ENCODE measurements around the gene CXCR3. TPM values are rescaled to one million over a fixed set of nuclear protein-coding genes. Genes with fewer than 3 reads are reported as not detected.
"Not testable (repeated sequence)": the region's sequence is repeated elsewhere in the genome, so short reads cannot be mapped to it uniquely, and the experiment has no call there.

The CXCR3 gene
- total RNA-seq, 1 experiment from 2014 or later = not detected

GRCh38 chrX:71650333-71650969 is 32.1 kb upstream of the CXCR3 start:
- no peak overlapping the region for H3K4me2 ChIP-seq (ENCODE audit: low read depth, low read length, poor library complexity, severe bottlenecking)
- no peak overlapping the region for H2AFZ ChIP-seq (ENCODE audit: low read length)
- no peak overlapping the region for H3K9ac ChIP-seq (ENCODE audit: low read length)
- H3K4me3 ChIP-seq (ENCODE audit: low read length) = no peak overlapping the region
- H4K20me1 ChIP-seq (ENCODE audit: insufficient read depth, low read depth, low read length) = no peaks in the 10 kb centered on the region
- no peaks in the 10 kb centered on the region for H3K27me3 ChIP-seq (ENCODE audit: low read length)
- H3K27ac ChIP-seq (ENCODE audit: low read length) = no peak overlapping the region
- DNase-seq = peak; percentile 47
- H3K4me1 ChIP-seq (ENCODE audit: low read length) = peaks cover 12% of the 10 kb centered on the region
- no peaks in the 10 kb centered on the region for H3K79me2 ChIP-seq (ENCODE audit: low read length)
- H3K9me2 ChIP-seq (replicated peaks; ENCODE audit: insufficient read depth, low read length) = no peaks in the 10 kb centered on the region
- H3K9me3 ChIP-seq (ENCODE audit: low read length) = no peaks in the 10 kb centered on the region
- no peaks in the 10 kb centered on the region for H3K36me3 ChIP-seq (ENCODE audit: insufficient read depth, low read length)

- not testable (repeated sequence) for H3K79me2 ChIP-seq (ENCODE audit: low read length); H3K27me3 ChIP-seq (ENCODE audit: low read length); H3K9ac ChIP-seq (ENCODE audit: low read length); H3K4me1 ChIP-seq (ENCODE audit: low read length); H3K4me3 ChIP-seq (ENCODE audit: low read length); H3K9me2 ChIP-seq (replicated peaks; ENCODE audit: insufficient read depth, low read length); H4K20me1 ChIP-seq (ENCODE audit: insufficient read depth, low read depth, low read length); H3K9me3 ChIP-seq (ENCODE audit: low read length); H3K27ac ChIP-seq (ENCODE audit: low read length); DNase-seq; H3K36me3 ChIP-seq (ENCODE audit: insufficient read depth, low read length); H3K4me2 ChIP-seq (ENCODE audit: low read depth, low read length, poor library complexity, severe bottlenecking); H2AFZ ChIP-seq (ENCODE audit: low read length)
These were observed 26.1 kb upstream of the CXCR3 start for GRCh38 chrX:71644406-71644805.

- no peak overlapping the region for H2AFZ ChIP-seq (ENCODE audit: low read length)
- H3K79me2 ChIP-seq (ENCODE audit: low read length) = no peaks in the 10 kb centered on the region
- no peaks in the 10 kb centered on the region for H3K27me3 ChIP-seq (ENCODE audit: low read length)
- H3K4me1 ChIP-seq (ENCODE audit: low read length) = peaks cover 7% of the 10 kb centered on the region
- no peaks in the 10 kb centered on the region for H4K20me1 ChIP-seq (ENCODE audit: insufficient read depth, low read depth, low read length)
- no peak overlapping the region for H3K4me2 ChIP-seq (ENCODE audit: low read depth, low read length, poor library complexity, severe bottlenecking)
- no peaks in the 10 kb centered on the region for H3K9me2 ChIP-seq (replicated peaks; ENCODE audit: insufficient read depth, low read length)
- no peak overlapping the region for H3K9ac ChIP-seq (ENCODE audit: low read length)
- H3K27ac ChIP-seq (ENCODE audit: low read length) = no peak overlapping the region
- H3K4me3 ChIP-seq (ENCODE audit: low read length) = no peak overlapping the region
- DNase-seq = no peak
- H3K9me3 ChIP-seq (ENCODE audit: low read length) = no peaks in the 10 kb centered on the region
- no peaks in the 10 kb centered on the region for H3K36me3 ChIP-seq (ENCODE audit: insufficient read depth, low read length)
These were observed 21.7 kb upstream of the CXCR3 start for GRCh38 chrX:71640002-71640401.

- Histone ChIP-seq H2AFZ (ENCODE audit: low read length) (no peak overlapping the region), H3K79me2 (ENCODE audit: low read length) (no peaks in the 10 kb centered on the region), H3K9me2 (replicated peaks; ENCODE audit: insufficient read depth, low read length) (no peaks in the 10 kb centered on the region), H3K27me3 (ENCODE audit: low read length) (no peaks in the 10 kb centered on the region), H3K4me2 (ENCODE audit: low read depth, low read length, poor library complexity, severe bottlenecking) (no peak overlapping the region), H3K4me3 (ENCODE audit: low read length) (no peak overlapping the region), H3K27ac (ENCODE audit: low read length) (no peak overlapping the region), H3K36me3 (ENCODE audit: insufficient read depth, low read length) (no peaks in the 10 kb centered on the region), H3K9me3 (ENCODE audit: low read length) (no peaks in the 10 kb centered on the region), H3K4me1 (ENCODE audit: low read length) (peaks cover 7% of the 10 kb centered on the region), H4K20me1 (ENCODE audit: insufficient read depth, low read depth, low read length) (no peaks in the 10 kb centered on the region), H3K9ac (ENCODE audit: low read length) (no peak overlapping the region)
- DNase-seq = no peak
These were observed 20.1 kb upstream of the CXCR3 start for GRCh38 chrX:71638409-71638808.

GRCh38 chrX:71637848-71638247 is 19.5 kb upstream of the CXCR3 start:
- no peak for DNase-seq
- no peaks in the 10 kb centered on the region for H3K9me3 ChIP-seq (ENCODE audit: low read length)
- H3K79me2 ChIP-seq (ENCODE audit: low read length) = no peaks in the 10 kb centered on the region
- H3K27me3 ChIP-seq (ENCODE audit: low read length) = no peaks in the 10 kb centered on the region
- no peak overlapping the region for H2AFZ ChIP-seq (ENCODE audit: low read length)
- no peaks in the 10 kb centered on the region for H4K20me1 ChIP-seq (ENCODE audit: insufficient read depth, low read depth, low read length)
- H3K9ac ChIP-seq (ENCODE audit: low read length) = no peak overlapping the region
- no peak overlapping the region for H3K27ac ChIP-seq (ENCODE audit: low read length)
- no peaks in the 10 kb centered on the region for H3K9me2 ChIP-seq (replicated peaks; ENCODE audit: insufficient read depth, low read length)
- H3K4me1 ChIP-seq (ENCODE audit: low read length) = peaks cover 7% of the 10 kb centered on the region
- H3K4me2 ChIP-seq (ENCODE audit: low read depth, low read length, poor library complexity, severe bottlenecking) = no peak overlapping the region
- no peaks in the 10 kb centered on the region for H3K36me3 ChIP-seq (ENCODE audit: insufficient read depth, low read length)
- no peak overlapping the region for H3K4me3 ChIP-seq (ENCODE audit: low read length)

- Histone ChIP-seq H3K27ac (ENCODE audit: low read length) (no peak overlapping the region), H3K4me2 (ENCODE audit: low read depth, low read length, poor library complexity, severe bottlenecking) (no peak overlapping the region), H3K4me3 (ENCODE audit: low read length) (no peak overlapping the region), H3K9ac (ENCODE audit: low read length) (no peak overlapping the region), H3K27me3 (ENCODE audit: low read length) (no peaks in the 10 kb centered on the region), H3K36me3 (ENCODE audit: insufficient read depth, low read length) (no peaks in the 10 kb centered on the region), H3K4me1 (ENCODE audit: low read length) (peaks cover 7% of the 10 kb centered on the region), H3K9me2 (replicated peaks; ENCODE audit: insufficient read depth, low read length) (no peaks in the 10 kb centered on the region), H3K79me2 (ENCODE audit: low read length) (no peaks in the 10 kb centered on the region), H2AFZ (ENCODE audit: low read length) (no peak overlapping the region), H4K20me1 (ENCODE audit: insufficient read depth, low read depth, low read length) (no peaks in the 10 kb centered on the region), H3K9me3 (ENCODE audit: low read length) (no peaks in the 10 kb centered on the region)
- DNase-seq = no peak
These were observed 18.9 kb upstream of the CXCR3 start for GRCh38 chrX:71637253-71637618.

GRCh38 chrX:71636438-71637252 is 18.3 kb upstream of the CXCR3 start:
- DNase-seq = no peak
- H3K9me2 ChIP-seq (replicated peaks; ENCODE audit: insufficient read depth, low read length) = no peaks in the 10 kb centered on the region
- no peak overlapping the region for H3K4me2 ChIP-seq (ENCODE audit: low read depth, low read length, poor library complexity, severe bottlenecking)
- H3K4me3 ChIP-seq (ENCODE audit: low read length) = no peak overlapping the region
- H3K9me3 ChIP-seq (ENCODE audit: low read length) = no peaks in the 10 kb centered on the region
- no peak overlapping the region for H2AFZ ChIP-seq (ENCODE audit: low read length)
- peaks cover 7% of the 10 kb centered on the region for H3K4me1 ChIP-seq (ENCODE audit: low read length)
- H3K27me3 ChIP-seq (ENCODE audit: low read length) = no peaks in the 10 kb centered on the region
- H3K79me2 ChIP-seq (ENCODE audit: low read length) = no peaks in the 10 kb centered on the region
- no peak overlapping the region for H3K27ac ChIP-seq (ENCODE audit: low read length)
- H4K20me1 ChIP-seq (ENCODE audit: insufficient read depth, low read depth, low read length) = no peaks in the 10 kb centered on the region
- no peaks in the 10 kb centered on the region for H3K36me3 ChIP-seq (ENCODE audit: insufficient read depth, low read length)
- H3K9ac ChIP-seq (ENCODE audit: low read length) = no peak overlapping the region

GRCh38 chrX:71634366-71634765 is 16.1 kb upstream of the CXCR3 start:
- Histone ChIP-seq H3K36me3 (ENCODE audit: insufficient read depth, low read length) (no peaks in the 10 kb centered on the region), H3K4me3 (ENCODE audit: low read length) (no peak overlapping the region), H3K9me2 (replicated peaks; ENCODE audit: insufficient read depth, low read length) (no peaks in the 10 kb centered on the region), H4K20me1 (ENCODE audit: insufficient read depth, low read depth, low read length) (no peaks in the 10 kb centered on the region), H2AFZ (ENCODE audit: low read length) (no peak overlapping the region), H3K9ac (ENCODE audit: low read length) (no peak overlapping the region), H3K9me3 (ENCODE audit: low read length) (no peaks in the 10 kb centered on the region), H3K79me2 (ENCODE audit: low read length) (no peaks in the 10 kb centered on the region), H3K4me1 (ENCODE audit: low read length) (peaks cover 13% of the 10 kb centered on the region), H3K27ac (ENCODE audit: low read length) (no peak overlapping the region), H3K4me2 (ENCODE audit: low read depth, low read length, poor library complexity, severe bottlenecking) (no peak overlapping the region), H3K27me3 (ENCODE audit: low read length) (no peaks in the 10 kb centered on the region)
- no peak for DNase-seq
